K562 (cell line): ENCODE data around the gene ETS1.

Experiments used
- ILF3 ChIP-seq: fragments of 450-650 bp; IDR thresholded peaks from 2 replicates; pipeline ENCODE4 v1.6.1; 2018; ENCODE audit warnings: antibody characterized with exemption, mild to moderate bottlenecking, moderate library complexity, borderline replicate concordance
- POLR2A ChIP-seq: fragments of 450-650 bp; conservative IDR thresholded peaks from 2 replicates; pipeline ENCODE4 v1.6.1; 2016
- REST ChIP-seq, 2 experiments: fragments of 450-650 bp; formaldehyde crosslinking in 1 of 2; IDR thresholded peaks; 2 replicates each; pipeline versions ENCODE4 v1.4.0 to v1.6.1; 2014 to 2020; ENCODE audit warnings: mild to moderate bottlenecking in 2 of 2, borderline replicate concordance in 1 of 2, low read depth in 1 of 2
- SP1 ChIP-seq: sonication (generic); formaldehyde crosslinking; IDR thresholded peaks from 2 replicates; pipeline ENCODE4 v1.8.1; 2022; ENCODE audit warnings: mild to moderate bottlenecking, missing genetic modification reagents
- ZFP1 ChIP-seq: fragments of 450-650 bp; formaldehyde crosslinking; IDR thresholded peaks from 2 replicates; pipeline ENCODE4 v1.4.0; 2020; ENCODE audit warnings: mild to moderate bottlenecking, mixed read lengths
- TF ChIP-seq, protein P1 (sequence below), 3 experiments: IDR thresholded peaks in 2 of 3; conservative IDR thresholded peaks in 1 of 3; 2 replicates each; pipeline ENCODE4 v1.5.1; 2011 to 2012; ENCODE audit warnings: low read length in 3 of 3, mild to moderate bottlenecking in 3 of 3, control low read depth in 2 of 3, improper control_type of control experiment in 1 of 3, inconsistent platforms in 1 of 3, low read depth in 1 of 3, mixed read lengths in 1 of 3, moderate library complexity in 1 of 3; ENCODE audit not compliant: insufficient read depth in 2 of 3
- TF ChIP-seq, protein P2 (sequence below): fragments of 450-650 bp; IDR thresholded peaks from 2 replicates; pipeline ENCODE4 v1.6.1; 2016

DNA sequence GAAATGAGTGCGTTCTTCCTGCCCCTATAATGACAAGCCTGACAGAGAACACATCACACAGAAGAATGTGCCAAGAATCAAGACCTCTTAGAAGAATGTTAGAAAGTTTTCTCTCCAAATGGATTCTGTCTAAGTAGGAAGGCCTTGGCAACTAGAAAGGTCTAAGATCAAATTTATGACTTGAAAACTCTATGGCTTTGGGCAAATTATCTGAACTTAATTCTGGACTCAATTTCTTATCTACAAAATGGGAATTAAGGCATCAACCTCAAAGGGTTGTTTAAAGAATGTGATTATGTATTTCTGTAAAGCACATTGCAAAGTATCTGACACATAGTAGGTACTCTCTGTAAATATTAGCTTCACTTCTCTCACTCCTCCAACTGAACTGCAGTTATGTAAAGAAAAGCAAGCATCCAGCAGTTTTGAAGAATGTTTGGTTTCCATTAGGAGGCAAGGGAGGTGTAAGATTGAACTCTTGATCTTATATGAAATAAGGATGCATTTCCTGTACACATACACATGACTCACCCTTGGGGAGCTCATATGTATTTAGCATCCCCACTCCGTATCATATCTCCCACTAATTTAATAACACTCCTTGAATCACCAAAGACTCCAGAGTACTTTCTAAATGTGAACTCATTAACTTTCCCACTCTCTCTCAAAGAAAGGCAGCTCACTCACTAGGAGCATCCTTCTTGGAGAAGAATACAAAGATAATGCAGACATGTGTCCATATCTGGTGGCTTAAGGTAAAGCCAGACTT lies 77.6 kb downstream of the ETS1 start:
- TF ChIP-seq, protein P1, sequence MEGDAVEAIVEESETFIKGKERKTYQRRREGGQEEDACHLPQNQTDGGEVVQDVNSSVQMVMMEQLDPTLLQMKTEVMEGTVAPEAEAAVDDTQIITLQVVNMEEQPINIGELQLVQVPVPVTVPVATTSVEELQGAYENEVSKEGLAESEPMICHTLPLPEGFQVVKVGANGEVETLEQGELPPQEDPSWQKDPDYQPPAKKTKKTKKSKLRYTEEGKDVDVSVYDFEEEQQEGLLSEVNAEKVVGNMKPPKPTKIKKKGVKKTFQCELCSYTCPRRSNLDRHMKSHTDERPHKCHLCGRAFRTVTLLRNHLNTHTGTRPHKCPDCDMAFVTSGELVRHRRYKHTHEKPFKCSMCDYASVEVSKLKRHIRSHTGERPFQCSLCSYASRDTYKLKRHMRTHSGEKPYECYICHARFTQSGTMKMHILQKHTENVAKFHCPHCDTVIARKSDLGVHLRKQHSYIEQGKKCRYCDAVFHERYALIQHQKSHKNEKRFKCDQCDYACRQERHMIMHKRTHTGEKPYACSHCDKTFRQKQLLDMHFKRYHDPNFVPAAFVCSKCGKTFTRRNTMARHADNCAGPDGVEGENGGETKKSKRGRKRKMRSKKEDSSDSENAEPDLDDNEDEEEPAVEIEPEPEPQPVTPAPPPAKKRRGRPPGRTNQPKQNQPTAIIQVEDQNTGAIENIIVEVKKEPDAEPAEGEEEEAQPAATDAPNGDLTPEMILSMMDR (IDR thresholded peaks at IDR 0.05 in 2 of 3, conservative IDR thresholded peaks at IDR 0.05 in 1 of 3; ENCODE audit: insufficient read depth in 2 of 3, low read depth in 1 of 3, low read length in 3 of 3) = no peak
- TF ChIP-seq SP1 (no peak), REST (IDR thresholded peaks at IDR 0.05; ENCODE audit: borderline replicate concordance) (no peak), REST (CRISPR knock-in tag; IDR thresholded peaks at IDR 0.05; ENCODE audit: low read depth) (no peak), ILF3 (no peak), POLR2A (no peak), ZFP1 (CRISPR knock-in tag) (no peak)
- TF ChIP-seq, protein P2, sequence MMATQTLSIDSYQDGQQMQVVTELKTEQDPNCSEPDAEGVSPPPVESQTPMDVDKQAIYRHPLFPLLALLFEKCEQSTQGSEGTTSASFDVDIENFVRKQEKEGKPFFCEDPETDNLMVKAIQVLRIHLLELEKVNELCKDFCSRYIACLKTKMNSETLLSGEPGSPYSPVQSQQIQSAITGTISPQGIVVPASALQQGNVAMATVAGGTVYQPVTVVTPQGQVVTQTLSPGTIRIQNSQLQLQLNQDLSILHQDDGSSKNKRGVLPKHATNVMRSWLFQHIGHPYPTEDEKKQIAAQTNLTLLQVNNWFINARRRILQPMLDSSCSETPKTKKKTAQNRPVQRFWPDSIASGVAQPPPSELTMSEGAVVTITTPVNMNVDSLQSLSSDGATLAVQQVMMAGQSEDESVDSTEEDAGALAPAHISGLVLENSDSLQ = no peak
